ENCODE measurements around the gene GABRP.
A peak's percentile ranks its signal among the peaks of the same experiment; 100 is the strongest.
"Not testable (repeated sequence)": the region's sequence is repeated elsewhere in the genome, so short reads cannot be mapped to it uniquely, and the experiment has no call there.

Gene GABRP

GRCh38 chr5:170783498-170784247 lies at the start of gene GABRP:
GABRP (plus strand) TSS chr5:170783725; CDS start chr5:170788616, 4,891 bp downstream.
- no peak for DNase-seq

- DNase-seq, result no peak
These were observed 46.6 kb upstream of the GABRP start for GRCh38 chr5:170736966-170737365.

GRCh38 chr5:170737591-170737990 lies 45.9 kb upstream of the GABRP start:
- DNase-seq, result no peak

GRCh38 chr5:170738840-170739239 lies 44.7 kb upstream of the GABRP start:
- DNase-seq, result no peak

- no peak for DNase-seq
These were observed 44.1 kb upstream of the GABRP start for GRCh38 chr5:170739446-170739845.

GRCh38 chr5:170740551-170741205 lies 42.8 kb upstream of the GABRP start:
- no peak for DNase-seq

- no peak for DNase-seq
These were observed 41.7 kb upstream of the GABRP start for GRCh38 chr5:170741801-170742200.

GRCh38 chr5:170743876-170744212 lies 39.7 kb upstream of the GABRP start:
- DNase-seq, result no peak

GRCh38 chr5:170745481-170746071 lies 37.9 kb upstream of the GABRP start:
- DNase-seq, result no peak

- no peak for DNase-seq
These were observed 37.2 kb upstream of the GABRP start for GRCh38 chr5:170746075-170746960.

- no peak for DNase-seq
These were observed 36.6 kb upstream of the GABRP start for GRCh38 chr5:170746961-170747340.

GRCh38 chr5:170747357-170747756 lies 36.2 kb upstream of the GABRP start:
- no peak for DNase-seq

- DNase-seq, result peak in 1 of 51 donors; percentile 3
These were observed 35.7 kb upstream of the GABRP start for GRCh38 chr5:170747851-170748250.

- no peak for DNase-seq
These were observed 34.5 kb upstream of the GABRP start for GRCh38 chr5:170748951-170749471.

GRCh38 chr5:170749911-170750431 lies 33.6 kb upstream of the GABRP start:
- no peak for DNase-seq

- no peak for DNase-seq
These were observed 32.7 kb upstream of the GABRP start for GRCh38 chr5:170750791-170751190.

GRCh38 chr5:170751631-170752030 lies 31.9 kb upstream of the GABRP start:
- no peak for DNase-seq

GRCh38 chr5:170752257-170753215 lies 31.0 kb upstream of the GABRP start:
- DNase-seq, result no peak

- no peak for DNase-seq
These were observed 30.2 kb upstream of the GABRP start for GRCh38 chr5:170753311-170753710.

- DNase-seq, result not testable (repeated sequence)
These were observed 29.0 kb upstream of the GABRP start for GRCh38 chr5:170754508-170754907.

Data from hypothalamus (tissue), 51 donors.